Rectal smooth muscle tissue (tissue), 1 donor: ENCODE data around the gene GTF2IRD1.
"Not testable (repeated sequence)": the region's sequence is repeated elsewhere in the genome, so short reads cannot be mapped to it uniquely, and the experiment has no call there.

ENCODE experiments used
- H3K27ac ChIP-seq: one replicate; pipeline ENCODE4 v1.7.0; 2013; ENCODE audit warnings: low read depth, low read length, inconsistent platforms
- H3K27me3 ChIP-seq: one replicate; pipeline ENCODE4 v1.7.0; 2013; ENCODE audit warnings: low read length; ENCODE audit not compliant: control insufficient read depth, insufficient read depth
- H3K36me3 ChIP-seq: one replicate; pipeline ENCODE4 v1.7.0; 2013; ENCODE audit warnings: low read length; ENCODE audit not compliant: control insufficient read depth, insufficient read depth
- H3K4me1 ChIP-seq: one replicate; pipeline ENCODE4 v1.7.0; 2013; ENCODE audit warnings: low read length; ENCODE audit not compliant: control insufficient read depth, insufficient read depth
- H3K4me3 ChIP-seq: one replicate; pipeline ENCODE4 v1.7.0; 2013; ENCODE audit warnings: low read length
- H3K9ac ChIP-seq: one replicate; pipeline ENCODE4 v1.7.0; 2013; ENCODE audit warnings: low read length

Gene GTF2IRD1

GRCh38 chr7:74489997-74490945 lies 36.6 kb downstream of the GTF2IRD1 start:
- no peak overlapping the region for H3K9ac ChIP-seq
- no peak overlapping the region for H3K4me3 ChIP-seq
- H3K27ac ChIP-seq, result no peak overlapping the region

DNA sequence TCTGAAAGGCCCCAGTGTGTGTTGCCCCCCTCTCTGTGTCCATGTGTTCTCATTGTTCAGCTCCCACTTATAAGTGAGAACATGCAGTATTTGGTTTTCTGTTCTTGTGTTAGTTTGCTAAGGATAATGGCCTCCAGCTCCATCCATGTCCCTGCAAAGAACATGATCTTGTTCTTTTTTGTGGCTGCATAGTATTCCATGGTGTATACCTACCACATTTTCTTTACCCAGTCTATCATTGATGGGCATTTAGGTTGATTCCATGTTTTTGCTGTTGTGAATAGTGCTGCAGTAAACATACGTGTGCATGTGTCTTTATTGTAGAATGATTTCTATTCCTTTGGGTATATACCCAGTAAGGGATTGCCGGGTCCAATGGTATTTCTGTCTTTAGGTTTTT lies 37.8 kb downstream of the GTF2IRD1 start:
- H3K4me3 ChIP-seq, H3K27ac ChIP-seq, H3K9ac ChIP-seq, H3K27me3 ChIP-seq, H3K36me3 ChIP-seq, H3K4me1 ChIP-seq: not testable (repeated sequence)

More at GRCh38 chr7:74489997-74490945, 36.6 kb downstream of the GTF2IRD1 start:
- no peaks in the 10 kb centered on the region for H3K4me1 ChIP-seq
- no peaks in the 10 kb centered on the region for H3K36me3 ChIP-seq
- no peaks in the 10 kb centered on the region for H3K27me3 ChIP-seq

DNA sequence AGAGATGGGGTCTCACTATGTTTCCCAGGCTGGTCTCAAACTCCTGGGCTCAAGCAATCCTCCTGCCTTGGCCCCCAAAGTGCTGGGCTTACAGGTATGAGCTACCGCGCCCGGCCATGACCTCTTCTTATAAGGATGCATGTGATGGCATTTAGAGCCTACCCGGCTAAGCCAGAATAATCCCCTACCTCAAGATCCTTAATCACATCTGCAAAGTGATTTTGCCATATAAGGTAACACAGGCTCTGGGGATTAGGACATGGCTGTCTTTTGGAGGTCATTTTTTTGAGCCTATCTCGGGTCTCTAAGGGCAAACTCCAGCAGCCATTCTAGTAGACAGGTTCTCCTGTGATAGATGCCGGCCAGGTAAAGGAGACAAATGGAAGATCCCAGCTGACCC lies 39.6 kb downstream of the GTF2IRD1 start:
- no peak overlapping the region for H3K9ac ChIP-seq
- H3K36me3 ChIP-seq, result no peaks in the 10 kb centered on the region
- no peak overlapping the region for H3K4me3 ChIP-seq
- no peaks in the 10 kb centered on the region for H3K27me3 ChIP-seq
- no peaks in the 10 kb centered on the region for H3K4me1 ChIP-seq
- no peak overlapping the region for H3K27ac ChIP-seq

- Histone ChIP-seq H3K27me3 (no peaks in the 10 kb centered on the region), H3K4me1 (no peaks in the 10 kb centered on the region), H3K36me3 (no peaks in the 10 kb centered on the region), H3K4me3 (no peak overlapping the region), H3K27ac (no peak overlapping the region), H3K9ac (no peak overlapping the region)
These were observed 40.4 kb downstream of the GTF2IRD1 start for GRCh38 chr7:74494076-74494548.

DNA sequence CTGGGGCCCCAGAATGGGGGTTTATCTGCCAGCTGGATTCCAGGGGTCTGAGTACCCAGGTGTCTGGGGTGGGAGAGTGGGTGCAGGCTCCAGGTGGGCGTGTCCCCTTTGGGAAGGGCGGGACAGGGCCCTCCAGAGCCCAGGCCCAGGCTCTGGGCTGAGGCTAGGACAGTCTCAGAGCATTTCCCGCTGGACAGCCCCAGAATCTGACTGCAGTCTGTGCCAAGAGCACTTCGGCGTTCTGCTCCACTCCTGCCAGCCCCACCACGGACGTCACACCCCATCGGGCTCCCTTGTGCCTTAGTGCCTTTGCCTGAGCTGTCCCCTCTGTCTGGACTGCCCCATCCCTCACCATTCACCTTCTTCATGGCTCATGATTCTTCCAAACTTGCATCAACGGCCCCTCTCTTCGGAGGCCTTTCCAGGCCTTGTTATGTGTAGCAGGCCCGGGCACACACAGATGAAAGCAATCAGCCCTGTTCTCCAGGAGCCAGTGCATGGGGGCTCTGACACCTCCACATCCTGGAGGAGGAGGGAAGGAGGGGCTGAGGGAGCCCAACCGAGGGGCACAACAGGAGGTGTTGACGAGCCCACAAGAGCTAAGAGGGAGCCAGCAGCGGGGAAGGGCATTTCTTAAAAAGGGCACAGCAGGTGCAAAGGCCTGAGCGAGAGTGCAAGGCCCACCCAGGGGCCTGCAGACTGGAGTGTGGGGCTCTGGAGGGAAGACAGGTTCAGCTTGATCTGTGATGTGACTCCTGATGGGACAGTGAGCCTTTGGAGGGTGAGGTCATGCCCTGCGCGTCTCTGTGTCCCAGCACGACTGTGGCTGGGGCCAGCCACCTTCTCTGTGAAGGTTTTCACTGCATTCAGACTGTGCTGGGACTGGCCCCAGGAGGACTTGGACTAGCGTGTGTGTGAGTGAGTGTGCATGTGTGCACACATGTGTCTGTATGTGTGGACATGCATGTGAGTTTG lies 41.7 kb downstream of the GTF2IRD1 start:
- H3K27me3 ChIP-seq, result no peaks in the 10 kb centered on the region
- no peak overlapping the region for H3K4me3 ChIP-seq
- no peak overlapping the region for H3K9ac ChIP-seq
- H3K36me3 ChIP-seq, result no peaks in the 10 kb centered on the region
- H3K27ac ChIP-seq, result no peak overlapping the region
- no peaks in the 10 kb centered on the region for H3K4me1 ChIP-seq

DNA sequence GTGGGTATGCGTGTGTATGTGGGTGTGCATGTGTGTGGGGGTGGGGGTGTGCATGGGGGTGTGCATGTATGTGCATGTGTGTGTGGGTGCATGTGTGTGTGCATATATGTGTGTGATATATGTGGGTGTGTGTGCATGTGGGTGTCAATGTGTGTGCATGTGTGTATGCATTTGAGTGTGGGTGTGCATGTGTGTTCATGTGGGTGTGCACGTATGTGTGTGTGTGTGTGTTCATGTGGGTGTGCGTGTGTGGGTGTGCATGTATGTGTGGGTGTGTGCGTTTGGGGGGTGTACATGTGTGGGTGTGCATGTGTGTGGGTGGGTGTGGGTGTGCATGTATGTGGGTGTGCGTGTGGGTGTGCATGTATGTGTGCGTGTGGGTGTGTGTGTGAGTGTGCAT lies 42.6 kb downstream of the GTF2IRD1 start:
- H3K4me1 ChIP-seq, result no peaks in the 10 kb centered on the region
- no peaks in the 10 kb centered on the region for H3K36me3 ChIP-seq
- H3K9ac ChIP-seq, result no peak overlapping the region
- no peak overlapping the region for H3K27ac ChIP-seq
- no peak overlapping the region for H3K4me3 ChIP-seq
- no peaks in the 10 kb centered on the region for H3K27me3 ChIP-seq

GRCh38 chr7:74496773-74497172 lies 43.1 kb downstream of the GTF2IRD1 start:
- H3K27ac ChIP-seq, H3K36me3 ChIP-seq, H3K4me1 ChIP-seq, H3K27me3 ChIP-seq, H3K4me3 ChIP-seq, H3K9ac ChIP-seq: not testable (repeated sequence)

GRCh38 chr7:74498354-74498753 lies 44.6 kb downstream of the GTF2IRD1 start:
- no peak overlapping the region for H3K27ac ChIP-seq
- no peaks in the 10 kb centered on the region for H3K36me3 ChIP-seq
- no peaks in the 10 kb centered on the region for H3K27me3 ChIP-seq
- H3K4me1 ChIP-seq, result peaks cover 3% of the 10 kb centered on the region
- H3K9ac ChIP-seq, result no peak overlapping the region
- no peak overlapping the region for H3K4me3 ChIP-seq

- Histone ChIP-seq H3K27me3 (no peaks in the 10 kb centered on the region), H3K9ac (no peak overlapping the region), H3K4me1 (peaks cover 3% of the 10 kb centered on the region), H3K4me3 (no peak overlapping the region), H3K27ac (no peak overlapping the region), H3K36me3 (peaks cover 2% of the 10 kb centered on the region)
These were observed 45.5 kb downstream of the GTF2IRD1 start for GRCh38 chr7:74498996-74499834.

DNA sequence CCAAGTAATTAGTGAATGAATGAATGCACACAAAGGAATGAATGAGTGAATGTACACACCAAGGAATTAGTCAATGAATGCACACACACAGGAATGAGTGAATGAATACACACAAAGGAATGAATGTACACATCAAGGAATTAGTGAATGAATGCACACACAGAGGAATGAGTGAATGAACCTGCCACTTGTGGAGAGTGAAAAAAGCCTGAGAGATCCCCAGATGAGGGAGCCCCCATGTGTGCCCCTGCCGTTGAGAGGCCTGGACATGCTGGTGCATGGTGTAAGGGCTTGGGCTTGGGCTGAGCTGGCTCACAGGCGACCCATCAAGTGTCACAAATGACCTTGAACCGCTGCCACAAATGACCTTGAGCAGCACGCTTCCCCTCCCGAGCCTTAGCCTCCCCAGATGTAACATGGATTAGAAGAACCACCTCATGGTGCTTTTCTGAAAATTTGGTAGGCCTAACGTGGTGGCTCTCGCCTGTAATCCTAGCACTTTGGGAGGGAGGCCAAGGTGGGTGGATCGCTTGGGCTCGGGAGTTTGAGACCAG lies 46.2 kb downstream of the GTF2IRD1 start:
- no peak overlapping the region for H3K4me3 ChIP-seq
- H3K4me1 ChIP-seq, result peaks cover 3% of the 10 kb centered on the region
- H3K27ac ChIP-seq, result no peak overlapping the region
- H3K27me3 ChIP-seq, result no peaks in the 10 kb centered on the region
- H3K36me3 ChIP-seq, result peaks cover 2% of the 10 kb centered on the region
- H3K9ac ChIP-seq, result no peak overlapping the region

- Histone ChIP-seq H3K4me1 (peaks cover 14% of the 10 kb centered on the region), H3K4me3 (peak overlapping the region; percentile 32), H3K9ac (no peak overlapping the region), H3K27ac (peak overlapping the region; percentile 51), H3K36me3 (peaks cover 2% of the 10 kb centered on the region), H3K27me3 (no peaks in the 10 kb centered on the region)
These were observed 47.6 kb downstream of the GTF2IRD1 start for GRCh38 chr7:74501298-74501697.
